Mesodermal cell (in vitro differentiated cells): ENCODE results near the gene TPD52L1.

ENCODE experiments used
- H3K27ac ChIP-seq: 2 replicates; pipeline ENCODE4 v1.7.0; 2013; ENCODE audit warnings: mild to moderate bottlenecking, low read depth, low read length, moderate library complexity; ENCODE audit not compliant: severe bottlenecking
- H3K36me3 ChIP-seq: 2 replicates; pipeline ENCODE4 v1.7.1; 2013; ENCODE audit warnings: mild to moderate bottlenecking, low read length, moderate library complexity; ENCODE audit not compliant: control insufficient read depth, insufficient read depth
- H3K4me1 ChIP-seq: one replicate; pipeline ENCODE4 v1.7.1; 2013; ENCODE audit warnings: mild to moderate bottlenecking, low read length; ENCODE audit not compliant: insufficient read depth, control insufficient read depth, poor library complexity, severe bottlenecking
- H3K4me3 ChIP-seq: 2 replicates; pipeline ENCODE4 v1.7.0; 2013; ENCODE audit warnings: low read length, control low read depth, mild to moderate bottlenecking; ENCODE audit not compliant: insufficient read depth, poor library complexity, severe bottlenecking; ENCODE audit errors: extremely low read depth
- H3K9me3 ChIP-seq: 2 replicates; pipeline ENCODE4 v1.7.1; 2013; ENCODE audit warnings: mild to moderate bottlenecking, low read length, moderate library complexity; ENCODE audit not compliant: control insufficient read depth
- whole genome bisulfite sequencing, 2 experiments: methylation state at CpG; one replicate each; pipeline ENCODE4 v1.1.5; 2013; ENCODE audit warnings: missing lambda C conversion rate in 2 of 2; ENCODE audit not compliant: insufficient coverage in 2 of 2; 5-methylcytosine and 5-hydroxymethylcytosine counted together

TPD52L1 gene

GRCh38 chr6:125174626-125175025, 21.1 kb downstream of the TPD52L1 start:
- H3K27ac ChIP-seq = no peak overlapping the region
- no peak overlapping the region for H3K4me3 ChIP-seq
- 86% methylated on average over 1 of the region's 1 CpG; no CpG with 5 or more reads in 1 of the 2 experiments for WGBS, 2 experiments
- no peaks in the 10 kb centered on the region for H3K9me3 ChIP-seq
- no peaks in the 10 kb centered on the region for H3K36me3 ChIP-seq
- H3K4me1 ChIP-seq = no peaks in the 10 kb centered on the region

DNA sequence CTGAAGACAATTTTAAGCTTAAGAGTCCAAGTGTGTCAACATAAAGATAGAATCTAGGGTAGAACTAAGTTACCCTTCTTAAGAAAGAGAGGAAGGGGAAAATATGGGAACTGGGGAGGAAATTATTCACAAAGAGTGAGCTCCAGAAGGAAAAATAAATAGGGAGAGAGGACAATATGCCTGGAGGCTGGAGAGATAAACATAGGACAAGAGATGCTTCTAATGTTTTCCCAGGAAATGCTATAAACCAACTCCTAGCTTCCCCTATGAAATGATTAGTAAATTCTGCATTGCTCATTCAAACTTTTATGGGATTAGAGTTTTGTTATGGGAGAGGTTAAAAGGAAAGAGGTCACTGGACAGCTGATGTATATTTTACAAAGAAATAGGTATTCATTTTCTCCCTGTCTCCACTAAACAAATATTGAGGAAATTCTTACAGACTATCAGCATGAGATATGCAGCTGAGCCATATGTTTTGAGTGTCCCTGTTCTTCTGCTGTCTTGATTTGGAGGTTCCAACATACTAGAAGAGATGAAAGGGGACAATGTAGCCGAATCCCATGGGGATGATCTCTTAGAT, 22.0 kb downstream of the TPD52L1 start:
- no peaks in the 10 kb centered on the region for H3K36me3 ChIP-seq
- no peaks in the 10 kb centered on the region for H3K4me1 ChIP-seq
- no peak overlapping the region for H3K4me3 ChIP-seq
- H3K9me3 ChIP-seq = no peaks in the 10 kb centered on the region
- WGBS, 2 experiments = 100% methylated on average over 1 of the region's 1 CpG
- no peak overlapping the region for H3K27ac ChIP-seq

GRCh38 chr6:125182237-125183008, 28.9 kb downstream of the TPD52L1 start:
- 96 to 100% methylated on average over 3 to 4 of the region's 6 CpGs for WGBS, 2 experiments
- Histone ChIP-seq H3K4me1 (no peaks in the 10 kb centered on the region), H3K36me3 (no peaks in the 10 kb centered on the region), H3K4me3 (no peak overlapping the region), H3K9me3 (no peaks in the 10 kb centered on the region), H3K27ac (no peak overlapping the region)

- H3K4me3 ChIP-seq = no peak overlapping the region
- no peaks in the 10 kb centered on the region for H3K9me3 ChIP-seq
- 93 to 100% methylated on average over 2 to 4 of the region's 6 CpGs for WGBS, 2 experiments
- no peaks in the 10 kb centered on the region for H3K36me3 ChIP-seq
- H3K27ac ChIP-seq = no peak overlapping the region
- H3K4me1 ChIP-seq = peaks cover 6% of the 10 kb centered on the region
These were observed 29.8 kb downstream of the TPD52L1 start for GRCh38 chr6:125183391-125183790.

- Histone ChIP-seq H3K9me3 (no peaks in the 10 kb centered on the region), H3K36me3 (no peaks in the 10 kb centered on the region), H3K27ac (no peak overlapping the region), H3K4me3 (no peak overlapping the region), H3K4me1 (peaks cover 8% of the 10 kb centered on the region)
- 100% methylated on average over 1 of the region's 2 CpGs for WGBS, 2 experiments
These were observed 34.5 kb downstream of the TPD52L1 start for GRCh38 chr6:125188037-125188436.

- Histone ChIP-seq H3K4me3 (no peak overlapping the region), H3K9me3 (no peaks in the 10 kb centered on the region), H3K4me1 (peaks cover 8% of the 10 kb centered on the region), H3K27ac (no peak overlapping the region), H3K36me3 (no peaks in the 10 kb centered on the region)
- no CpG with 5 or more reads among the region's 1 CpG for WGBS, 2 experiments
These were observed 35.1 kb downstream of the TPD52L1 start for GRCh38 chr6:125188594-125189203.

DNA sequence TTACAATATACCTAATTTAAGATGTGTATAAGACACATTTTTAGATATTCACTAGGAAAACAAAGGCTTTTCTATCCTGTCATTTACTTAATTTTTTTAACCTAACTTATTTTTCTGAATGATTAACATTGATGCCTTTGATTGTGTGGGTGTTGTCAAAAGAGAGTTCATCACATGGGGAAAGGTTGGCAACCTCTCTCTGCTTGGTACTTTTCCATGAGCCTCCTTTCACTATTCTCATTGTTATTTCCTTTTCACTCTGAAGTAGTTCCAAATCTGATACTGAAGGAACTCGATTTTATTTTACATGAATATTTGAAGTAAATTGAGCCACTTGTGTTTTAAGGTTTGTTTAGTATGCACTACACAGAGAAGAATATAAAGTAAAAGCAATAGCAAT, 35.9 kb downstream of the TPD52L1 start:
- Histone ChIP-seq H3K36me3 (no peaks in the 10 kb centered on the region), H3K9me3 (no peaks in the 10 kb centered on the region), H3K4me1 (peaks cover 8% of the 10 kb centered on the region), H3K27ac (no peak overlapping the region), H3K4me3 (no peak overlapping the region)
- WGBS, 2 experiments = no CpG with 5 or more reads among the region's 1 CpG

GRCh38 chr6:125190667-125191066, 37.1 kb downstream of the TPD52L1 start:
- no peaks in the 10 kb centered on the region for H3K9me3 ChIP-seq
- 78 to 94% methylated on average over 1 to 3 of the region's 4 CpGs for WGBS, 2 experiments
- no peak overlapping the region for H3K27ac ChIP-seq
- no peak overlapping the region for H3K4me3 ChIP-seq
- peaks cover 8% of the 10 kb centered on the region for H3K4me1 ChIP-seq
- H3K36me3 ChIP-seq = no peaks in the 10 kb centered on the region

DNA sequence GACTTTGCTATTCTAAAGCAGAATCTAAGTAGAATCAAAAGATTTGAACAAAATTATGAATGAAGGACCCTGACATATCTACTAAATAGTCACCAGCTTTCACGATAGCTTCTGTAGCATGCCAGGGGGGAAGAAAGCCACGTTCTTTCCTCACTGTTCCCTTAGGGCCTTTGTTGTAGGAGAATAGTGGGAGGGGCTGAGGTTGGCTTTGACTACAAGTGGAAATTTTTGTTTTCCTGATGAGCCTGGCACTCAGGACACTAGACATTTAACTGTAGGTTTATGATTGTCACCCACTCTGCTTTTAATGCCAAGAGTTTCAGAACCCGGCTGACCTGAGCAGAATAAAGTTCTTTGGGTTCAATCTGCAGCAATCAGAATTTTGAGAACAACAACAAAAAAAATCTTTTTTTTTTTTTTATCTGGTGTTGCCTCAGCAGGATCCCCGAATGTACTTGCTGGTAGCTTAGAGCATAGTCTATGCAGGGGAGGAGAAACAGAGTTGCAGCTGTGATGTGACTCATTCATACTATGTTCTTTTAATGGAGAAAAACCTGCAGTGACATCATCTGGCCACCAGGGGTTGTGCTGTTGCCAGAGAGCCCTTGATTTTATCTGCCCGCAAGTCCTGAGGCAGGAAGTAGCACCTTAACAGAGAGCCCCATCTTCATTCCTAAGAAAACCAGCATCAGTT, 38.5 kb downstream of the TPD52L1 start:
- WGBS, 2 experiments = 38 to 43% methylated on average over 1 to 2 of the region's 5 CpGs
- peak overlapping the region; percentile 39 for H3K27ac ChIP-seq

GRCh38 chr6:125192610-125192930, 39.0 kb downstream of the TPD52L1 start:
- no peak overlapping the region for H3K4me3 ChIP-seq
- no peaks in the 10 kb centered on the region for H3K36me3 ChIP-seq
- no peak overlapping the region for H3K27ac ChIP-seq
- H3K9me3 ChIP-seq = no peaks in the 10 kb centered on the region
- WGBS, 2 experiments = 71 to 78% methylated on average over 1 of the region's 5 CpGs
- peaks cover 8% of the 10 kb centered on the region for H3K4me1 ChIP-seq

More for the DNA sequence above, 38.5 kb downstream of the TPD52L1 start:
- Histone ChIP-seq H3K4me1 (peaks cover 8% of the 10 kb centered on the region), H3K9me3 (no peaks in the 10 kb centered on the region), H3K36me3 (no peaks in the 10 kb centered on the region), H3K4me3 (no peak overlapping the region)
